Measurements from ENCODE around the gene GATAD2B.

GATAD2B gene

DNA sequence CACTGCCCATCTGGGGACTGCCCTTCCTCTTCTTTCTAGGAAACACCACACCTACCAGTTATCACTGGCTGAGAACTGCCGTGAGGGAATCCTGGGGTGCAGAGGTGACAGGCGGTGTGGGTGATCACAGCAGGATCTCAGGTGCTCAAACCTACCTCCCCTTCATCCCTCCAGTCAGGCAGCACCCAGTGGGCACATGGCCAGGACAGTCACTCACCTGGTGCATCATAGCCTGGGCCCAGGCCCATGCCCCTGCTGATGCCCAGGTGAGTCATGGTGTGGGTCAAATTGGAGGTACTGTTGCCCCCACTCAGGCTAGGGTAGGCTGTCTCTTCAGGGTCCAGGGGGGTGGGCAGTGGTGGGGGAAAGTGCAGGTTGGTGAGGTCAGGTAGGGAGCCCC is 29.0 kb upstream of the GATAD2B start:
- DNase-seq (ENCODE audit: low read depth in 2 of 2) = no peak

DNA sequence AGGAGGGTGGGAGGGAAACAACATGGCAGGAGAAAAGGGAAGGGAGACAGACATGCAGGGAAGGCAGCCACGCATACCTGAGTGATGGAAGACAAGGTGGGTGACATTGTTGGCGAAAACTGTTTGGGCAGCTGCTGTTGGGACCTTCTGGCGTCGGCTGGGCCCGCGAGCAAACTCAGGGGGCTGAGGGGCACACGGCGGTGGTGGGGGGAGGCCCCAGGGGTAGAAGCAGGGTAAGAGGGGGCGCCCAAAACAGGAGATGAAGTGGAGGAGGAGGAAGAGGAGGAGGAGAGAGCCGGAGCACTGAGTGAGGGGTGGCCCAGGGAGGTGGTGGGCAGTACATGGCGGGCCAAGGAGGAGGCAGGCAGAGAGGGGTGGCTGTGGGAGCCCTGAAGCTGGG is 28.4 kb upstream of the GATAD2B start:
- DNase-seq (ENCODE audit: low read depth in 2 of 2) = no peak

DNA sequence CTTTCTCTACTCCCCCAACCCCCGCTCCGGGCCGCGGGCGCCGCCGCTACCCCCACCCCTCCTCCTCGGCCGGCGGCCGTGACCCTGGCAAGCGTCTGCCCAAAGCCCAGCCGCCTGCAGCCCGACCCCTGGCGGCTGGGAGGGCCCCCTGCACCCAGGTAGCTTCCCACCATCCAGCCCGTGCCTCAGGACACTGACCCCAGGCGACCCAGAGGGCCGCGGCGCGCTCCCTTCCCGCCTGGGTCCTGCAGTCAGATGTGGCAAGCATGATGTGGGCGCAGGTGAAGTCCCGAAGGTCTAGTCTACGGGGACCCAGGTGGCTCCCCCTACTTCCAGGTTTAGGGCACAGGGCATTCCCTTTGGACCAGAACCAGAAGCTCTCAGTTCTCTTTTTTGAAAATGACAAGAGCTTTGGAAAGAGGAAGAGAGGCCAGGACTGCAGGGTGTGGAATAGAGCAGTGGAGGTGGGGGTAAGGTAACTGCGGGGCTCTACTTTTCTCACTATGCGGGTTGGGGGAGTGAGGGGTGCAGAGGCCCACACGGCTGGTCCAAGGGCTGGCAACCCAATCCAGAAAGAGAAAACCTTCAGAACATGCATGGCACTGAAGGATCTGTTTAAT is 24.0 kb upstream of the GATAD2B start, which contains the start of gene DENND4B:
TSS of gene DENND4B (minus strand) at position 97 of the 620 bp plus-strand sequence. CDS start 2,344 bp downstream, outside the sequence.
- DNase-seq (ENCODE audit: low read depth in 2 of 2) = peak; percentile 46 to 52

DNA sequence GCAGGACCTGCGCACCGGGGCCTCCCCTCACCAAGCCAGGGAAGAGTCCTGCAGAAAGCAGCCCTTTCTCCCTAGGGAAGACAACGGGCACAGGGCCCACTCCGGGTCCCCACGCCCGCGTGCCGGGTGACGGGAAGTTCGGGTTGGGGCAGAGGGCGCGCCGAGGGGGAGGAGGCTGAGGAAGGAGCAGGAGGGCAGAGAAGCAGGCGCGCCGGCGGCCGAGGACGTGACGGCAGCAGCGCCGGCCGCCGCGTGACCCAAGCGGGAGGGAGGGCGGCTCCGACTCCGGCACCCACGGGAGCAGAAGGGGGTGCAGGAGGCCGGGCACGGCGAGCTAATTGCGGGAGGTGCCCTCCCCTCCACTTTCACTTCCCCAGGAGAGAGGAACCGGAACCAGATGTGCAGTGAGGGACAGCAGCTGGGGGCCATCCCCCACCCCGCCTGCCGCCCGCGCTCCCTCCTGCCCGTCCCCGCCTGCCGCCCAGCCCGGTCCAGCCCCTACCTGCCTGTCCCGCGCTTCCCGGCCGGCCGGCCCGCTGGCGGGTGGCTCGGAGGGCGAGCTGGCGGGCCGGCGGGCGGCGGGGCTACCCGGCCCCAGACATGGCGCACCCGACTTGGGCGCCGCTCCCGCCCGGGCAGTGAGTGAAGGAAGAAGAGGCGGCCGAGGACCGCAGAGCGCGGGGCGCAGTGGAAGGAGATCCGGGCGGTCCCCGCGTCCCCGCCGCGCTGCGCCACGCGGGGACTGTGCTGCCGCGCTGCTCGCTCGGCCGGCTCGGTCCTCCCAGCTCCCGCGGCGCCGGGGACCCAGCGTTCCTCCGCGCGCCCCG is 23.2 kb upstream of the GATAD2B start:
- no peak for DNase-seq (ENCODE audit: low read depth in 2 of 2)

DNA sequence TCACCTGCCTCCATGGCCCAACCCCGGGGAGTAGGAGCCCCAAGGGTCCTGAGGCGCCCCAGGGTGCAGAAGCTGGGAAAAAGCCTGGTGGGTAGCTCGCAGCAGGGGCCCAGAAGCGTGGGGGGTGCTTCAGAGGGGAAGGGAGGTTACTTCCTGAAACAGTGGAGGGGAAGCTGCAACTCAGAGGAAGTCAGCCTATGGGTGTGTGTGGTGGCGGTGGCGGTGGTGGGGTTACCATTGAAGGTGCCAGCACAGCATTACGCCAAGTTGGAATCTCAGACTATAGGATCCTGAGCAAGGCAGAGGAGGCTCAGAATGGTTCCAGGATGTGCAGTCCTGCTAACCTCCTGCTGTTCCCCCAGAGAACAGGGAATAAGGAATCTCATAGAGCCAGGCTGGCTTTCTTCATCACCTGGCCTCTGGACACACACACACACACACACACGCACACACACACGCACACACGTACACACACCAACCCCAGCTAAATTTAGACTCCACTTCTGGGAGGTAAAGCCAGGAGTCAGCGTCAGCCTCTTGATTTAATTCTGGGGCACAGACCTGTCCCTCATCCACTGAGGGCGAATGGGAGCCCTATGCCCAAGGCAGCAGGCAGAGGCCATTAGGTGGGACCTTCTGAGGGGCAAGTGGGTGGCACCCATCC is 22.5 kb upstream of the GATAD2B start:
- no peak for DNase-seq (ENCODE audit: low read depth in 2 of 2)

DNA sequence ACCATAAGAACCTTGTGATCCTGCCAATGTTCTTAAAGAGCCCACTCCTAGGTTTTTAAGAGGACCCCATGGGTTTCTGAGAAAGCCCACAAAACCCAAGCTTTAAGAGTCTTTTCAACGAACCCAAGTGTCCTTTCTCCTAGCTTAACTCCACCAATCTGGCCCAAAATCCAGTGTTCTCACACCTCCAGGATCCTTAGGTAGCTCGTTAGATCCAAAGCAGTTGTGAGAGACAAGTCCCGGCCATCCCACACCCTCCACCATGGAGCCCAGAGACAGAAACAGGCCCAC is 22.0 kb upstream of the GATAD2B start:
- no peak for DNase-seq (ENCODE audit: low read depth in 2 of 2)

DNA sequence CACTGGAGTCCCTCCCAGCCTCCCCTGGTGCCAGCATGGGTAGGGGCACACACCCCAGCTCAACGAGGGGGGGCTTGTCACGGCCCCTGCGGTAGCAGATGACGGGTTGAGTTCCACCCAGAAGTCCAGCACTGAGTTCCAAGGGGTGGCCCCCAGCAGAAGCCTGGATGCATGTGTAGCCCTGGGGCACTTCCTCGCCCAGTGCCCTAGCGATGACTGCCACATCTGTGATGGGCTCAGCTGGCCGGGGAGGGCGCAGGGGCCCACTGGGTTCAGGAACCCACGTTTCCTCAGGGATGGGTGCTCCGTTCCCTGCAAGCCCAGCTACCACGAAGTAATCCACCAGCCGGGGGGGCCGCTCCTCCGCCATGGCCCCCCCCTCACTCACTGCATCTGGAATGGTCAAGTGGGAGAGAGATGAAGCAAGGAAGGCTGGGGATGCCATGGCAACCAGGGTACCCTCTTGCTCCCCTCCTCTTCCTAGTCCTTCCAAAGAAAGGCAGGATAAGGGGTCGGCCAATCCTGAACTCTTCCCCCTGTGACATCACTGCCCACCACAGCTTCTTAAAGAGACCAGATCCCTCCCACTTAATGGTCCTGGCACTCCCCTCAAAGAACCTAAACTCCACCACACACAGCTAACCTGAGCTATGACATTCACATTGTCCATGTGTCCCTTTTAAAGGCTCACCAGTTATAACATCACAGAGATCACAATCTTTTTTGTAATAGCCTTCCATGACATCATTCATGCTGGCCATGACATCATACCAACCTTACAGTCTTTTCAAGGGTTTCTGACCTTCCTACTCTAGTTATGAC is 21.4 kb upstream of the GATAD2B start:
- no peak for DNase-seq (ENCODE audit: low read depth in 2 of 2)

DNA sequence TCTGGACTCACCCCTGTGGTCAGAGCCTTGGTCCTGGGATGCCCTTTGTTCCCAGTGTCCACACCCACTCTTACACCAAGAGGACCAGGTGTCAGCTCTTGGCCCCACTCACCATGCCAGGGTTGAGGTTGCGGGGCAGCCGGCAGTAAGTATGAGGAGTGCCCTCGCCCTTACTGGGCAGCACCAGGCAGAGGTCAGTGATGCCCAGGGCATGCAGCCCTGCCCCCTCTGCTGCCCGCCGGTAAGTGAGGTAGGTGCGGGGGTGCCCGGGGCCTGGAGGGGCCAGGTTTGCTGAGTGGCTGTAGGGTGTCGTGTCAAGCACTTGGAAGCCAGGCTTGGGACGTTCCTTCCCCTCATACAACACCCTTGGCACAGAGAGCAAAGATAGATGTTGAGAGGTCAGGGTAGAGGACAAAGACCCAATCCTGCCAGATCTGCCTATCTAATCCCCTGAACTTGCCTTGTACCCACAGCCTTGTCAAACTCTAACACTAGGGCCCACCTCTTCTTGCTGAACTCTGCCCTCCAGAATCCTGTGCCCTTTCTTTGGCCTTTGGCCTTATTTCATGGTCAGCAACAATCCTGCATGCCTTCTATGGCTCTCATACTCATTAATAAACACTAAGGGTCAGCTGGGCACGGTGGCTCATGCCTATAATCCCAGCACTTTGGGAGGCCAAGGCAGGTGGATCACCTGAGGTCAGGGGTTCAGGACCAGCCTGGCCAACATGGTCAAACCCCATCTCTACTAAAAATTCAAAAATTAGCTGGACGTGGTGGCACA is 20.2 kb upstream of the GATAD2B start:
- no peak for DNase-seq (ENCODE audit: low read depth in 2 of 2)

DNA sequence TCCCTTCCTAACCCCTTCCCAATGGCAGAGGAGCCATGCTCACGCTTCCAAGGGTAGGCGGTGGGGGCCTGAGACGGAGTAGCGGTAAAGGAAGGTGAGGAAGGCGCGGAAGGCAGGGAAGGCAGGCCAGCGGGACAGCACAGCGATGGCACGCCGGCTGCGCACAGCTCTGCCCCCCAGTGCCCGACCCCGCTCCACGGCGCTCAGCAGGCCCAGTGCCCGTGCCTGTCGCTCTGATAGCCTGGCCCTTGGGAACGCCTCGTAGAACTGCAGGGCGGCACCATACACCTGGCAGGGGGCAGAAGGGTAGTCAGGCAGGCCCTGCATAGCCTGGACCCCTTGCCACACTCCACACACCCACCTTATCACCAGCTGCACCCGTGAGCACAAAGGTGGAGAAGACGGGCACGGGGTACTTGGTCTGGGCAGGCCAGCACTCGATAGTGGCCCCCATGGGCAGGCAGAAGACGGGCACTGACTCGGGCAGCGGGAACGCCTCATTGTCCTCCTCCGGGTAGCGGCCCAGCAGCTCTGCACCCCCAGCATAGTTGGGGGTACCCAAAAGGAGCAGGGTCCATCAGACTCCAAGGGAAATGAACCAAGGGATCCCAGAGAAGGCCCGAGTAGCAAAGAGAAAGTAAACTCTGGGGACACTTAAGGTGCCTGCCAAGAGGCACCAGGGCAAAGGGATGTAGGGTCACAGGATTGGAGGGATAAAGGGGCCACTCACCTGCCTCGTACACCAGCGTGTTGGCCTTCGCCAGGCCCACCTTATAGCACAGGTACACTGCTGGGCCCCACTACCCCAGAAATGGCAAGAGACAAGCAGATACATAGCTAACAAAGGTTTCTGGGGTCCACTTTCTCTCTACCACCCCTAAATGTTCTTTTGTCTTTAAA is 19.3 kb upstream of the GATAD2B start:
- no peak for DNase-seq (ENCODE audit: low read depth in 2 of 2)

DNA sequence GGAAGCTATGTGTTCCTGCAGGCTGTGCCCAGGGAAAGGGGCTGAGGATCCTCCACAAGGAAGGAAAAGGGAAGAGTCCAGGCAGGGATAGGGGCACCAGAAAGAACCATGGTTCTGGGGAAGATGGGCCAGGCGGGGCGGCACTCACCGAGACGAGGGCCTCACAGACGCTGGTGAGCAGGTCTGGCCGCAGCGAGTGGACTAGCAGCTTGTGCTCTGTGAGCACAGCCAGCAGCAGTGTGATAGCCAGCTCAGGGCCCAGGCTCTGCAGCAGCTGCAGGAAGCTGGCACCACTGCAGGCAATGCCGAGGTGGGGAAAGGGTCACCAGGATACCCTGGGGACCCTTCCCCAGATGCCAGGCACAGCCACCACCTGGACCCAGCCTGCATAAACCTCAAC is 18.0 kb upstream of the GATAD2B start:
- DNase-seq (ENCODE audit: low read depth in 2 of 2) = no peak

DNA sequence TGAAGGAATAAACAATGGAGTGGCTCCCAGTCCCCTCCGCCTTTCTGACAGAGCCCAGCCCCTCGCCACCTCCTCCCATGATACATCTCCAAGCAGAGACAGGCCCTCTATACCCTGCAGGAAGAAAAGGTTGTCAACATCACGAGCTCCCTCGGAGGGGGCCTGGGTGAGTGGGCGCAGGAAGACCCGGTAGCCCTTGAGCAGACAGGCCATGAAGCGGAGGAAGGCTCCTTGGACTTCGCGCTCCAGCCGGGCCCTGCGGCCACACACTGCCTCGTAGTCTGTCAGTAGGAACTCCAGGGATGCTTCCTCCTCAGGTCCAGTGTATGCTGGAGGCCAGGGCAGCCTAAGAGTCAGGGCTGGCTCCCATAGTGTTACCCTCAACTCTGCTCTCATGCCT is 16.7 kb upstream of the GATAD2B start:
- DNase-seq (ENCODE audit: low read depth in 2 of 2) = no peak

DNA sequence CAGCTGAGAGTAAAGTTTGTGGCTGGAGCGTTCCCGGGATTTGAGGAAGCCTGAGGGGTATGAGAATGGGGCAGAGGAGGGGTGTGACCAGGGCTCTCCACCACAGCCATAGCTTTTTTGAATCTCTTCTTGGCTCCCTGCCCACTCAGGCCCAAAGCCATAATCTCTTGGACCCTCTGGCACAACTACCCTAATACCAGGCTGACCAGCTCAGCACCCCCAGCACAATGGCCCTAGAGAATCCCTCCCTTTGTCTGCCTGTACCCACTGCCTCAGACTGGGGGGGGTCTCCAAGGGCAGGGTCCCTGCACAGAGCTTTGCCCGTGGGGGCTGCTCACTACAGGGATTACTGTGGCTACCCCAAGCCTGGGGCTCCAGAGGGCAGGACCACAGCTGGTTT is 16.2 kb upstream of the GATAD2B start:
- DNase-seq (ENCODE audit: low read depth in 2 of 2) = no peak

DNA sequence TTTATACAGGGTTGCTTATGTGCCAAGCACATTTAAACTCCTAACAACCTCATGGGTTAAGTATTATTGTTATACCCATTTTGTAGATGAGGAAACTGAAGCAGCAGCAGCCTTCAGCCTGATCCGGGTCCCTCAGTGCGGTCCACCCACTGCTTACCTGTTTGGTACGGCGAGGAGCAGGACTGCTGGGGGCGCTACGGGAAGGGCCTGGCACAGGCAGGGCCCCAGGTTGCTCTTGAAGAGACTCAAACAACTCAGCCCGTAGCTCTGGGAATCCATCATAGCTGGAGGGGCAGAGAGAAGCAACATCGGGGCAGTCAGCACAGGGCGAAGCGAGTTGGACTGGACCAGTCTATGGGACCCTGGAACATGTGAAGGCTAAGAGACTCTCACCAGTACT is 14.6 kb upstream of the GATAD2B start:
- DNase-seq (ENCODE audit: low read depth in 2 of 2) = no peak

DNA sequence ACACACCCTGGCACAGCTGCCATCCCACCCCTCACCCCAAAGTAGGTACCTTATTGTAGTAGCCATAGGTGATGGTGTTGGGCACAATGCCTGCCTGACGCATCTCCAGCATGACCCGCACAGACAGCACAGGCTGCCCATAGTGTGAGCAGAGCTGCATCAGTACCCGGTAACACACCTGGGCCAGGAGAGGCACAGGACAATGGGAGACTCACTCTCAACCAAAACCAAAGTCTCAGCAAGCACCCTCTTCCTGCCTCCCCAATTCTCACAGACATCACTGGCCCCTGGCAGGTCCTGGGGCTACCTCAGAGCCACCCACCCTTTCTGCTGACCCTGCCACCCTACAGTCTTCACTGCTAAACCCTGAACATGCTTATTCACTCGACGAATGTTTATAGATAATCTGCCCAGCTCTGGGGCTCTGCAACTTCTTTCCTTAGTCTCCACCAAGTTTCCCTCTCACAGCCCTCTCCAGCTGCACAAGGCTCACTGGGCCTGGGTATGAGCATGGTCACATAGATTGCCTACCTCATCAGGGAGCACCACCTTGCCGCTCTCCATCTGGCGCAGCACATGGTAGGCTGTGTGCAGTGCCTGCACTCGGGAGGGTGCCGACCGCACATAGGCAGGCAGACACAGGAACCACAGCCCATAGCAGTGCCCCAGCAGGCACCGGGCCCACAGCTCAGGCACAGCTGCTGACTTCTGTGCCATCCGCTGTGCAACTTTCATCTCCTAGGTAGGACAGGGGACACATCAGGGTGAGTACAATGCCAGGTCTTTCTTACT is 13.4 kb upstream of the GATAD2B start:
- DNase-seq (ENCODE audit: low read depth in 2 of 2) = no peak

DNA sequence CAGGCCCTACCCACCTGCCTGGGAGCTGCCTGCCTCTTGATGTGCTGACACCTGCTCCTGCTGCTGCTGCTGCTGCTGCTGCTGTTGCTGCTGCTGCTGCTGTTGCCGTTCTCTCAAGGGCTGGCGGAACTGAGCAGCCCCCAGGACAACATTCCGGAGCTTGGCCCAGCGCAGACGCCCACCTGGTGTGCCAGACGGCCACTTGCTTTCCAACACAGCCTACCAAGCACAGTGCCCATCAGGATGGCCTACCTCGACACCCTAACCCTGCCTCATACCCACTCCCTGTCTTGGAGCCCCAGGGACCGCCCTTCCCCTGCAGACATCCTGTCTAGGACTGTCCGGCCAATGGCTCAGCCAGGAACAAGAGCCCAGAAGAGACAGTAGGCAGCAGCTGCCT is 12.0 kb upstream of the GATAD2B start:
- DNase-seq (ENCODE audit: low read depth in 2 of 2) = no peak

DNA sequence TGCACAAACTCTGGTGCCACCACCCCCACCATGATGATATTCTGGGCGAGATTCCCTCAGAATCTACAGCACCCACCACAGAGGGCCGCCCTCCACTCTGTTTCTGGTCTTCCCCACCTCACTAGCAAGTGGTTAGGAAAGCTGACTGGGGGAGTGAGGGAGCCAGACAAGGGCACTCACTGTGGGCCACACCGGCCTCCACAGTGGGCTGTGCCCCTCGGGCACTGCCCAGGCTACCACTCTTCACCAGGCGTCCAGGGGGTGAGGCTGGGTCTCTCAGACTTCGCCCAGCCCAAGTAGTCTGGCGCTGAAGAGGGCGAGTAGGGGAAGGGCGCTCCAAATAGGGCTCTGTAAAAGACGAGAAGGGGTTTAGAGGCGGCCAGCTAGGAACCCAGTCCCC is 11.2 kb upstream of the GATAD2B start:
- no peak for DNase-seq (ENCODE audit: low read depth in 2 of 2)

DNA sequence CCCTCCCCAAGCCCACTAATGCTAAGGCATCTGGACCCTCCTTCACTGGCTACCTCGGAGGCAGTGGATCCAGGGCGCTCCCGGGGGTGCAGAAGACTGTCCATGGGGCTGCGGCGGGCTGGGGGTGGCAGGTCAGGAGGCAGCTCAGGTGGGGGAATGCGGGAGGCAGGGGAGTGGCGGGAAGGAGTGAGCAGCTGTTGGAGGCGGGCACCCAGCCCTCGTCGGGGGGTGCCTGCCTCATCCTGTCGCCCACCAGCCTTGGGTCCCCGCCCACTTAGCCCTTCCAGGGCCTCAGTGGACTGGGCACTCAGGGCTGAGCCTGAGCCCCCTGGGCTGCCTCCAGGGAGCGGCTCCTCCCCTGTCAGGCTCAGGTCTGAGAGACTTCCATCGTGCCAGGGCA is 10.7 kb upstream of the GATAD2B start:
- no peak for DNase-seq (ENCODE audit: low read depth in 2 of 2)

DNA sequence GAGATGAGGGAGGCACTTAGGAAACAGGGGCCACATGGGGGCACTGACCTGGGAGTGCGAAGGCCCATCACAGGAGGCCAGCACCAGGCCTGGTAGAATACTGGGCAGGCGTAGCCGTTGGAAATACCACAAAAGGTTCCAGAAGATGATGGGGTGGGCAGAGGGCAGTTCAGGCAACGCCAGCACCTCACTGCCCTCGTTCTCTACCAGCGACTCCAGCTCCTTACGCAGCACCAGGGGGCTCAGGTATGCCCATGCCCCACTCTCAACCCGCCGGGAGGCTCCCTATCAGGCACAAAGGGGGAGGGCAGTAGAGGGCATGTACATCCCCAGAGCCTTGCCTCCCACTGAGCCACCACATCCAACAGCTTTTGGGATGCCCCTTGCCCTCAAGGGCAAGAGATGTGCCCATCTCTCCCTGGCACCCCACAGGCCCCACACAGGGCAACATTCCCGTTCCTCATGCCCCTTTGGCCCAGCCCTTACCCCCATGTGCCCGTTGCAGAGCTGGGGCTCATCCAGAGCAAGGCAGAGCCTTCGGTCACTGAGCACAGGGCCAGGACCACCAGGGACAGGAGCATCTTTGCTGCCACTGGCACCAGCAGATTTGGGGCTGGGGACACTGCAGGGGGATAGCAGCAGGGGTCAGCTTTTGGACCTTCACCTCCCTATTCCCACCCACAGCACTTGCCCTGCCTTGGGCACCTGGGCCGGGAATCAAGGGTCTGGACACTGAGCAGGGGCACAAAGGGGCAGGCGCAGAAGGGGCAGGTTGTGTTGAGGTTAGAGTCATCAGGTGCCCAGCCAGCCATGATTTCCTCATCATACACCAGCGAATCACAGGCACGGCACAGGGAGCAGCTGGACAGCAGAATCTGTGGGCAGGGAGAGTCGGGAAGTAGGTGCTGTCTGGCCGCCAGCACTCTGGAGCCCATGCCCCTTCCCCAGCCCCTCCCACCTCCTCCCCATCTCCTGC is 9.7 kb upstream of the GATAD2B start:
- no peak for DNase-seq (ENCODE audit: low read depth in 2 of 2)
